Measurements from ENCODE around the gene PMVK. TPM values are rescaled to one million over a fixed set of nuclear protein-coding genes. Genes with fewer than 3 reads are reported as not detected.

Gene PMVK
- polyA plus RNA-seq, 1 donor from 2014 or later = 21.1 TPM

DNA sequence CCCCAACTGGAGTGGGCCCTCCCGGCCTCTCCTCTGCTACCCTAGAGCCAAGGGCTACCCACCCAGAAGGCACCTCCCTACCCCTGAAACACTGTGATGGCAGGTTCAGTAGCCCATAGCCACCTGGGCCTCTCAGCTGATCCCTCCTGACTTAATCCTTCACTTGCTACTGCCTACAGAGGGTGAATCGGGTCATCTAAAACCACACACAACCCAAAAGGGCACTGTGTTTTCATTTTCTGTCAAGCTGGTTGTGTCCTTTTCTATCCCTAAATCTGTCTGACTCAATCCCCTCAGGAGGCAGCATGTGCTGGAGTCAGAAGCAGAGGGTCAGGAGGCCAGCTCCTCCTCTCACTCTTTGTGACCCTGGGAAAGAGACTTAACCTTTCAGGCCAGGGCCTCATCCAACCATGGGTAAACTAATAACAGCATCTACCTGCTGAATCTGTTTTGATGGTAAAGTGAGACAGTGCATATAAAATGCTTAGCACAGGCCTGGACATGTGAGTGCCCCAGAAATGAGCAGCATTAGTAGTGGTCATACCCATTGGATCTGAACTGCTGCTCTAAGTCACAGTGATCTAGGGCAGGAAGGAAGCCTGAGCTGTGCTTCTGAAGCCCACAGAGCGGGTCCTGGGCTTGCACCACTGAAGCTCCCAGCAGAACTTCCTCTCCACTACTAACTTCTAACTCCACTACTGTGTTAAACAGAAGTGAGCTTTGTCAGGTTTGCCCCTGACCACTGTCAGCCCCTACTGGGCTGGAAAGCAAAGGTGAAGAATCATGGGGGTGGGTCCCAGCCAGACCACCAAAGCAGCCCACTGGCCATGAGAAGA is 11.0 kb downstream of the PMVK start:
- H3K4me2 ChIP-seq (ENCODE audit: low read length) = no peak overlapping the region
- no peak overlapping the region for H3K9ac ChIP-seq (ENCODE audit: low read length)
- H3F3A ChIP-seq (ENCODE audit: insufficient read depth, low read length, poor library complexity, severe bottlenecking) = no peaks in the 10 kb centered on the region
- H2AFZ ChIP-seq (ENCODE audit: low read depth, low read length) = no peak overlapping the region
- no peaks in the 10 kb centered on the region for H3K27me3 ChIP-seq (ENCODE audit: insufficient read depth, low read depth, low read length)
- no peaks in the 10 kb centered on the region for H4K20me1 ChIP-seq (ENCODE audit: insufficient read depth)
- no peak overlapping the region for H3K4me3 ChIP-seq (ENCODE audit: low read length)
- no peaks in the 10 kb centered on the region for H3K36me3 ChIP-seq (ENCODE audit: insufficient read depth, low read length)
- no peaks in the 10 kb centered on the region for H3K9me2 ChIP-seq (ENCODE audit: insufficient read depth, low read length)
- H3K79me2 ChIP-seq (replicated peaks; ENCODE audit: insufficient read depth, low read length) = no peaks in the 10 kb centered on the region
- no peak for TF ChIP-seq EZH2 (IDR thresholded peaks at IDR 0.05; ENCODE audit: borderline replicate concordance, insufficient read depth, low read length, poor library complexity, severe bottlenecking)
- TF ChIP-seq, protein P1, sequence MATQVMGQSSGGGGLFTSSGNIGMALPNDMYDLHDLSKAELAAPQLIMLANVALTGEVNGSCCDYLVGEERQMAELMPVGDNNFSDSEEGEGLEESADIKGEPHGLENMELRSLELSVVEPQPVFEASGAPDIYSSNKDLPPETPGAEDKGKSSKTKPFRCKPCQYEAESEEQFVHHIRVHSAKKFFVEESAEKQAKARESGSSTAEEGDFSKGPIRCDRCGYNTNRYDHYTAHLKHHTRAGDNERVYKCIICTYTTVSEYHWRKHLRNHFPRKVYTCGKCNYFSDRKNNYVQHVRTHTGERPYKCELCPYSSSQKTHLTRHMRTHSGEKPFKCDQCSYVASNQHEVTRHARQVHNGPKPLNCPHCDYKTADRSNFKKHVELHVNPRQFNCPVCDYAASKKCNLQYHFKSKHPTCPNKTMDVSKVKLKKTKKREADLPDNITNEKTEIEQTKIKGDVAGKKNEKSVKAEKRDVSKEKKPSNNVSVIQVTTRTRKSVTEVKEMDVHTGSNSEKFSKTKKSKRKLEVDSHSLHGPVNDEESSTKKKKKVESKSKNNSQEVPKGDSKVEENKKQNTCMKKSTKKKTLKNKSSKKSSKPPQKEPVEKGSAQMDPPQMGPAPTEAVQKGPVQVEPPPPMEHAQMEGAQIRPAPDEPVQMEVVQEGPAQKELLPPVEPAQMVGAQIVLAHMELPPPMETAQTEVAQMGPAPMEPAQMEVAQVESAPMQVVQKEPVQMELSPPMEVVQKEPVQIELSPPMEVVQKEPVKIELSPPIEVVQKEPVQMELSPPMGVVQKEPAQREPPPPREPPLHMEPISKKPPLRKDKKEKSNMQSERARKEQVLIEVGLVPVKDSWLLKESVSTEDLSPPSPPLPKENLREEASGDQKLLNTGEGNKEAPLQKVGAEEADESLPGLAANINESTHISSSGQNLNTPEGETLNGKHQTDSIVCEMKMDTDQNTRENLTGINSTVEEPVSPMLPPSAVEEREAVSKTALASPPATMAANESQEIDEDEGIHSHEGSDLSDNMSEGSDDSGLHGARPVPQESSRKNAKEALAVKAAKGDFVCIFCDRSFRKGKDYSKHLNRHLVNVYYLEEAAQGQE (IDR thresholded peaks at IDR 0.05; ENCODE audit: borderline replicate concordance) = no peak
- no peak for TF ChIP-seq TAF1 (IDR thresholded peaks at IDR 0.05; ENCODE audit: low read depth)
- no peak for TF ChIP-seq SMC3 (conservative IDR thresholded peaks at IDR 0.05; ENCODE audit: poor library complexity)
- TF ChIP-seq MXI1 (conservative IDR thresholded peaks at IDR 0.05; ENCODE audit: poor library complexity, severe bottlenecking) = no peak
- TF ChIP-seq POLR2AphosphoS5 (IDR thresholded peaks at IDR 0.05) = no peak
- TF ChIP-seq, protein P2, sequence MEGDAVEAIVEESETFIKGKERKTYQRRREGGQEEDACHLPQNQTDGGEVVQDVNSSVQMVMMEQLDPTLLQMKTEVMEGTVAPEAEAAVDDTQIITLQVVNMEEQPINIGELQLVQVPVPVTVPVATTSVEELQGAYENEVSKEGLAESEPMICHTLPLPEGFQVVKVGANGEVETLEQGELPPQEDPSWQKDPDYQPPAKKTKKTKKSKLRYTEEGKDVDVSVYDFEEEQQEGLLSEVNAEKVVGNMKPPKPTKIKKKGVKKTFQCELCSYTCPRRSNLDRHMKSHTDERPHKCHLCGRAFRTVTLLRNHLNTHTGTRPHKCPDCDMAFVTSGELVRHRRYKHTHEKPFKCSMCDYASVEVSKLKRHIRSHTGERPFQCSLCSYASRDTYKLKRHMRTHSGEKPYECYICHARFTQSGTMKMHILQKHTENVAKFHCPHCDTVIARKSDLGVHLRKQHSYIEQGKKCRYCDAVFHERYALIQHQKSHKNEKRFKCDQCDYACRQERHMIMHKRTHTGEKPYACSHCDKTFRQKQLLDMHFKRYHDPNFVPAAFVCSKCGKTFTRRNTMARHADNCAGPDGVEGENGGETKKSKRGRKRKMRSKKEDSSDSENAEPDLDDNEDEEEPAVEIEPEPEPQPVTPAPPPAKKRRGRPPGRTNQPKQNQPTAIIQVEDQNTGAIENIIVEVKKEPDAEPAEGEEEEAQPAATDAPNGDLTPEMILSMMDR (IDR thresholded peaks at IDR 0.05; ENCODE audit: poor library complexity, severe bottlenecking) = no peak
- no peak for TF ChIP-seq RAD21 (conservative IDR thresholded peaks at IDR 0.05)
- no peak for TF ChIP-seq EP300 (conservative IDR thresholded peaks at IDR 0.05; ENCODE audit: poor library complexity, severe bottlenecking)
- H3K9me3 ChIP-seq (ENCODE audit: low read length) = no peaks in the 10 kb centered on the region
- H3K27ac ChIP-seq (ENCODE audit: low read length) = no peak overlapping the region

DNA sequence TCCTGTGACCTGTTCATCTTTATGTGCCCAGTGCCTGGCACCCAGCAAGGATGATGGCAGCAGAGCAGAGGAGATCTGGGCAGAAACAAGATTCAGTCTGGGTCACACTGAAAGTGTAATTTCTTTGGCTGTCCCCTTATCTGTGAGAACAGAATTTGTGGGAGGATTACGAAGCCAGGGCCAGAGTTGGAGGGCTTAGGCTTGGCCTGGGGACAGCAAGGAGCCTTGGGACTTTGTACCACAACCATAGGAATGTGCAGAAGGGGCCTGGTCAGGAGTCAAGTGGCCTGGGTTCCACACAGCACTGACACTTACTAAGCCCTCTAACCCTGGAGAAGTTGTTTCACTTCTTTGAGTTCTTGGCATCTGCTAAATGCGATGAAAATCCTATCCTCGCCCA is 12.8 kb downstream of the PMVK start:
- Histone ChIP-seq H3K4me2 (ENCODE audit: low read length) (no peak overlapping the region), H3F3A (ENCODE audit: insufficient read depth, low read length, poor library complexity, severe bottlenecking) (no peaks in the 10 kb centered on the region), H3K36me3 (ENCODE audit: insufficient read depth, low read length) (no peaks in the 10 kb centered on the region), H3K27me3 (ENCODE audit: insufficient read depth, low read depth, low read length) (no peaks in the 10 kb centered on the region), H4K20me1 (ENCODE audit: insufficient read depth) (no peaks in the 10 kb centered on the region), H3K9me2 (ENCODE audit: insufficient read depth, low read length) (no peaks in the 10 kb centered on the region), H3K4me3 (ENCODE audit: low read length) (no peak overlapping the region), H3K9ac (ENCODE audit: low read length) (no peak overlapping the region), H3K79me2 (replicated peaks; ENCODE audit: insufficient read depth, low read length) (no peaks in the 10 kb centered on the region), H3K9me3 (ENCODE audit: low read length) (no peaks in the 10 kb centered on the region), H2AFZ (ENCODE audit: low read depth, low read length) (no peak overlapping the region), H3K27ac (ENCODE audit: low read length) (no peak overlapping the region)
- TF ChIP-seq EZH2 (IDR thresholded peaks at IDR 0.05; ENCODE audit: borderline replicate concordance, insufficient read depth, low read length, poor library complexity, severe bottlenecking) (no peak), SMC3 (conservative IDR thresholded peaks at IDR 0.05; ENCODE audit: poor library complexity) (no peak), TAF1 (IDR thresholded peaks at IDR 0.05; ENCODE audit: low read depth) (no peak), POLR2AphosphoS5 (IDR thresholded peaks at IDR 0.05) (no peak), MXI1 (conservative IDR thresholded peaks at IDR 0.05; ENCODE audit: poor library complexity, severe bottlenecking) (no peak), EP300 (conservative IDR thresholded peaks at IDR 0.05; ENCODE audit: poor library complexity, severe bottlenecking) (no peak), RAD21 (conservative IDR thresholded peaks at IDR 0.05) (no peak)
- TF ChIP-seq, protein P2 (IDR thresholded peaks at IDR 0.05; ENCODE audit: poor library complexity, severe bottlenecking) = no peak
- TF ChIP-seq, protein P1 (IDR thresholded peaks at IDR 0.05; ENCODE audit: borderline replicate concordance) = no peak
